Measurements from ENCODE around the gene FAM187B. TPM values are rescaled to one million over a fixed set of nuclear protein-coding genes. Genes with fewer than 3 reads are reported as not detected.
"Not testable (repeated sequence)": the region's sequence is repeated elsewhere in the genome, so short reads cannot be mapped to it uniquely, and the experiment has no call there.

FAM187B gene
- total RNA-seq, 1 experiment from 2014 or later: not detected

GRCh38 chr19:35205733-35206323, 22.7 kb downstream of the FAM187B start:
- no peaks in the 10 kb centered on the region for H3K9me3 ChIP-seq (replicated peaks)
- H3K4me1 ChIP-seq (replicated peaks): no peaks in the 10 kb centered on the region
- no peak for DNase-seq (ENCODE audit: low read depth in 1 of 2, low spot score in 2 of 2)
- no peak overlapping the region for H3K27ac ChIP-seq
- H3K4me3 ChIP-seq: no peak overlapping the region
- H3K27me3 ChIP-seq (replicated peaks): no peaks in the 10 kb centered on the region
- no peaks in the 10 kb centered on the region for H3K36me3 ChIP-seq

GRCh38 chr19:35204799-35205732, 23.5 kb downstream of the FAM187B start:
- Histone ChIP-seq H3K27me3 (replicated peaks) (0 out of 2 replicates have a peak, but pooled peaks cover 2% of the 10 kb centered on the region), H3K9me3 (replicated peaks) (no peaks in the 10 kb centered on the region), H3K4me1 (replicated peaks) (no peaks in the 10 kb centered on the region), H3K4me3 (no peak overlapping the region), H3K36me3 (no peaks in the 10 kb centered on the region), H3K27ac (no peak overlapping the region)
- DNase-seq (ENCODE audit: low read depth in 1 of 2, low spot score in 2 of 2): no peak

- H3K27me3 ChIP-seq (replicated peaks): 0 out of 2 replicates have a peak, but pooled peaks cover 2% of the 10 kb centered on the region
- H3K36me3 ChIP-seq: no peaks in the 10 kb centered on the region
- H3K9me3 ChIP-seq (replicated peaks): no peaks in the 10 kb centered on the region
- H3K4me1 ChIP-seq (replicated peaks): no peaks in the 10 kb centered on the region
- no peak for DNase-seq (ENCODE audit: low read depth in 1 of 2, low spot score in 2 of 2)
- H3K4me3 ChIP-seq: no peak overlapping the region
- H3K27ac ChIP-seq: no peak overlapping the region
Observed at GRCh38 chr19:35202722-35203688, 25.5 kb downstream of the FAM187B start.

- Histone ChIP-seq H3K27ac (no peak overlapping the region), H3K36me3 (no peaks in the 10 kb centered on the region), H3K9me3 (replicated peaks) (no peaks in the 10 kb centered on the region), H3K4me3 (no peak overlapping the region), H3K27me3 (replicated peaks) (0 out of 2 replicates have a peak, but pooled peaks cover 2% of the 10 kb centered on the region), H3K4me1 (replicated peaks) (no peaks in the 10 kb centered on the region)
- no peak for DNase-seq (ENCODE audit: low read depth in 1 of 2, low spot score in 2 of 2)
Observed at GRCh38 chr19:35199481-35199880, 29.1 kb downstream of the FAM187B start.

- not testable (repeated sequence) for H3K9me3 ChIP-seq (replicated peaks); DNase-seq (ENCODE audit: low read depth in 1 of 2, low spot score in 2 of 2)
Observed at GRCh38 chr19:35196861-35197260, 31.7 kb downstream of the FAM187B start.

GRCh38 chr19:35195830-35196229, 32.7 kb downstream of the FAM187B start:
- H3K27ac ChIP-seq: no peak overlapping the region
- DNase-seq (ENCODE audit: low read depth in 1 of 2, low spot score in 2 of 2): no peak

More at GRCh38 chr19:35196861-35197260, 31.7 kb downstream of the FAM187B start:
- H3K4me1 ChIP-seq (replicated peaks); H3K36me3 ChIP-seq; H3K4me3 ChIP-seq; H3K27me3 ChIP-seq (replicated peaks); H3K27ac ChIP-seq: not testable (repeated sequence)

GRCh38 chr19:35194012-35194984, 34.2 kb downstream of the FAM187B start:
- no peak overlapping the region for H3K4me3 ChIP-seq

More at GRCh38 chr19:35195830-35196229, 32.7 kb downstream of the FAM187B start:
- Histone ChIP-seq H3K9me3 (replicated peaks) (no peaks in the 10 kb centered on the region), H3K4me1 (replicated peaks) (no peaks in the 10 kb centered on the region), H3K36me3 (no peaks in the 10 kb centered on the region), H3K27me3 (replicated peaks) (peaks cover 2% of the 10 kb centered on the region; the same call in 1 of the 2 replicates), H3K4me3 (no peak overlapping the region)

GRCh38 chr19:35184884-35185283, 43.7 kb downstream of the FAM187B start:
- no peaks in the 10 kb centered on the region for H3K36me3 ChIP-seq
- DNase-seq (ENCODE audit: low read depth in 1 of 2, low spot score in 2 of 2): no peak
- H3K27ac ChIP-seq: no peak overlapping the region
- no peaks in the 10 kb centered on the region for H3K9me3 ChIP-seq (replicated peaks)
- no peak overlapping the region for H3K4me3 ChIP-seq
- H3K27me3 ChIP-seq (replicated peaks): peaks cover 2% of the 10 kb centered on the region; the same call in 1 of the 2 replicates
- no peaks in the 10 kb centered on the region for H3K4me1 ChIP-seq (replicated peaks)

More at GRCh38 chr19:35194012-35194984, 34.2 kb downstream of the FAM187B start:
- no peaks in the 10 kb centered on the region for H3K4me1 ChIP-seq (replicated peaks)
- no peak overlapping the region for H3K27ac ChIP-seq
- no peaks in the 10 kb centered on the region; the same call in 1 of the 2 replicates for H3K27me3 ChIP-seq (replicated peaks)
- H3K9me3 ChIP-seq (replicated peaks): no peaks in the 10 kb centered on the region
- no peak for DNase-seq (ENCODE audit: low read depth in 1 of 2, low spot score in 2 of 2)
- no peaks in the 10 kb centered on the region for H3K36me3 ChIP-seq

GRCh38 chr19:35184267-35184666, 44.3 kb downstream of the FAM187B start:
- no peaks in the 10 kb centered on the region for H3K36me3 ChIP-seq
- H3K4me3 ChIP-seq: no peak overlapping the region
- DNase-seq (ENCODE audit: low read depth in 1 of 2, low spot score in 2 of 2): no peak
- no peaks in the 10 kb centered on the region for H3K9me3 ChIP-seq (replicated peaks)
- no peak overlapping the region for H3K27ac ChIP-seq
- no peaks in the 10 kb centered on the region for H3K4me1 ChIP-seq (replicated peaks)
- H3K27me3 ChIP-seq (replicated peaks): peaks cover 2% of the 10 kb centered on the region; the same call in 1 of the 2 replicates

- H3K36me3 ChIP-seq: no peaks in the 10 kb centered on the region
- no peak overlapping the region for H3K4me3 ChIP-seq
- no peaks in the 10 kb centered on the region; the same call in 1 of the 2 replicates for H3K27me3 ChIP-seq (replicated peaks)
- no peaks in the 10 kb centered on the region for H3K4me1 ChIP-seq (replicated peaks)
- DNase-seq (ENCODE audit: low read depth in 1 of 2, low spot score in 2 of 2): no peak
- no peaks in the 10 kb centered on the region for H3K9me3 ChIP-seq (replicated peaks)
- no peak overlapping the region for H3K27ac ChIP-seq
Observed at GRCh38 chr19:35181387-35181786, 47.2 kb downstream of the FAM187B start.

- no peak overlapping the region for H3K4me3 ChIP-seq
- no peak for DNase-seq (ENCODE audit: low read depth in 1 of 2, low spot score in 2 of 2)
- H3K27ac ChIP-seq: no peak overlapping the region
- H3K9me3 ChIP-seq (replicated peaks): no peaks in the 10 kb centered on the region
- H3K27me3 ChIP-seq (replicated peaks): no peaks in the 10 kb centered on the region; the same call in 1 of the 2 replicates
- H3K4me1 ChIP-seq (replicated peaks): no peaks in the 10 kb centered on the region
- H3K36me3 ChIP-seq: no peaks in the 10 kb centered on the region
Observed at GRCh38 chr19:35179830-35180229, 48.7 kb downstream of the FAM187B start.

- no peaks in the 10 kb centered on the region; the same call in 1 of the 2 replicates for H3K27me3 ChIP-seq (replicated peaks)
- H3K27ac ChIP-seq: no peak overlapping the region
- no peaks in the 10 kb centered on the region for H3K9me3 ChIP-seq (replicated peaks)
- no peak overlapping the region for H3K4me3 ChIP-seq
- DNase-seq (ENCODE audit: low read depth in 1 of 2, low spot score in 2 of 2): peak in 1 of 2 experiments; percentile 2
- no peaks in the 10 kb centered on the region for H3K4me1 ChIP-seq (replicated peaks)
- no peaks in the 10 kb centered on the region for H3K36me3 ChIP-seq
Observed at GRCh38 chr19:35178701-35179100, 49.8 kb downstream of the FAM187B start.

Data from SJSA1 (cell line).